ENCODE data around the gene G6PD.
"Not testable (repeated sequence)": the region's sequence is repeated elsewhere in the genome, so short reads cannot be mapped to it uniquely, and the experiment has no call there.

Gene G6PD

GRCh38 chrX:154516656-154517100 is 30.0 kb downstream of the G6PD start:
- Histone ChIP-seq H3K4me3 (peak overlapping the region; percentile 39 to 75 (median 66)), H3K27ac (peak overlapping the region in 20 of 21 experiments; percentile 51 to 95 (median 76))

GRCh38 chrX:154515966-154516655 is 30.5 kb downstream of the G6PD start, which contains the start of gene FAM3A:
Gene FAM3A, minus strand, starts transcription at chrX:154516232. Its CDS starts 460 bp downstream, at chrX:154515772.
- Histone ChIP-seq H3K4me3 (peak within 1 kb of the TSS; percentile 39 to 75 (median 66)), H3K27ac (peak within 1 kb of the TSS; percentile 57 to 95 (median 90))

- Histone ChIP-seq H3K4me3 (peak overlapping the region; percentile 39 to 75 (median 66)), H3K27ac (peak overlapping the region; percentile 50 to 95 (median 90))
Measured at GRCh38 chrX:154515090-154515965, 31.3 kb downstream of the G6PD start.

GRCh38 chrX:154513716-154514115 is 32.9 kb downstream of the G6PD start:
- Histone ChIP-seq H3K4me3 (no peak overlapping the region), H3K27ac (no peak overlapping the region)

- no peak overlapping the region for H3K27ac ChIP-seq
- H3K4me3 ChIP-seq: no peak overlapping the region
Measured at GRCh38 chrX:154512879-154513553, 33.6 kb downstream of the G6PD start.

GRCh38 chrX:154511761-154512160 is 34.9 kb downstream of the G6PD start:
- Histone ChIP-seq H3K27ac (no peak overlapping the region), H3K4me3 (no peak overlapping the region)

- H3K27ac ChIP-seq: no peak overlapping the region
- no peak overlapping the region for H3K4me3 ChIP-seq
Measured at GRCh38 chrX:154509455-154509854, 37.2 kb downstream of the G6PD start.

- no peak overlapping the region for H3K4me3 ChIP-seq
Measured at GRCh38 chrX:154508384-154508745, 38.3 kb downstream of the G6PD start.

GRCh38 chrX:154507673-154508383 is 38.8 kb downstream of the G6PD start:
- H3K4me3 ChIP-seq: no peak overlapping the region
- no peak overlapping the region for H3K27ac ChIP-seq

More at GRCh38 chrX:154508384-154508745, 38.3 kb downstream of the G6PD start:
- no peak overlapping the region for H3K27ac ChIP-seq

GRCh38 chrX:154506483-154507332 is 39.9 kb downstream of the G6PD start:
- peak overlapping the region in 1 of 21 experiments; percentile 10 for H3K27ac ChIP-seq
- no peak overlapping the region for H3K4me3 ChIP-seq

GRCh38 chrX:154505734-154506133 is 40.9 kb downstream of the G6PD start:
- Histone ChIP-seq H3K4me3 (no peak overlapping the region), H3K27ac (no peak overlapping the region)

- Histone ChIP-seq H3K27ac (no peak overlapping the region), H3K4me3 (no peak overlapping the region)
Measured at GRCh38 chrX:154502989-154503388, 43.7 kb downstream of the G6PD start.

GRCh38 chrX:154502098-154502497 is 44.5 kb downstream of the G6PD start:
- Histone ChIP-seq H3K27ac (no peak overlapping the region), H3K4me3 (no peak overlapping the region)

GRCh38 chrX:154501423-154501822 is 45.2 kb downstream of the G6PD start:
- H3K4me3 ChIP-seq: not testable (repeated sequence)

GRCh38 chrX:154496591-154497137 is 50.0 kb downstream of the G6PD start:
- H3K4me3 ChIP-seq, H3K27ac ChIP-seq: not testable (repeated sequence)

More at GRCh38 chrX:154501423-154501822, 45.2 kb downstream of the G6PD start:
- H3K27ac ChIP-seq: not testable (repeated sequence)

- Histone ChIP-seq H3K4me3 (no peak overlapping the region), H3K27ac (no peak overlapping the region)
Measured at GRCh38 chrX:154495472-154495922, 51.1 kb downstream of the G6PD start.

- no peak overlapping the region for H3K4me3 ChIP-seq
- no peak overlapping the region for H3K27ac ChIP-seq
Measured at GRCh38 chrX:154494715-154495114, 51.9 kb downstream of the G6PD start.

- peak within 1 kb of the TSS; percentile 48 to 74 (median 59) for H3K4me3 ChIP-seq
- H3K27ac ChIP-seq: peak within 1 kb of the TSS; percentile 78 to 98 (median 91)
Measured at GRCh38 chrX:154490414-154491083, 56.1 kb downstream of the G6PD start, which contains the start of gene SLC10A3. Gene SLC10A3, minus strand, starts transcription at chrX:154490629. Its CDS starts 1,689 bp downstream, at chrX:154488940.

All from skin epidermis (tissue), 12 donors.